CD4-positive, alpha-beta T cell treated with Interleukin-15 for 4 hours (primary cell): ENCODE measurements around the gene KRTAP10-9.

Experiments used
- DNase-seq: peaks from one replicate; pipeline ENCODE4 v3.0.0-alpha.2; 2020; ENCODE audit warnings: low spot score

The KRTAP10-9 gene

GRCh38 chr21:44666401-44667320, 39.8 kb downstream of the KRTAP10-9 start, which contains the start of gene KRTAP12-2:
KRTAP12-2 (minus strand) TSS chr21:44666927; CDS start chr21:44666886, 41 bp downstream.
- DNase-seq: no peak

- DNase-seq: no peak
Observed at GRCh38 chr21:44667612-44668011, 40.7 kb downstream of the KRTAP10-9 start.

- no peak for DNase-seq
Observed at GRCh38 chr21:44670642-44671432, 43.9 kb downstream of the KRTAP10-9 start.

- DNase-seq: no peak
Observed at GRCh38 chr21:44671911-44672310, 45.0 kb downstream of the KRTAP10-9 start.

GRCh38 chr21:44677881-44678280, 51.0 kb downstream of the KRTAP10-9 start:
- no peak for DNase-seq
